GM12864 (cell line): ENCODE data around the gene ZBTB6.
"Not testable (repeated sequence)": the region's sequence is repeated elsewhere in the genome, so short reads cannot be mapped to it uniquely, and the experiment has no call there.

ENCODE experiments used
- DNase-seq: peaks from one replicate; pipeline ENCODE4 v3.0.0-alpha.2; 2011; ENCODE audit warnings: low read depth
- H3K4me3 ChIP-seq: 2 replicates; pipeline ENCODE4 v1.5.1; 2011; ENCODE audit warnings: mild to moderate bottlenecking, low read depth, low read length, control low read depth
- TF ChIP-seq, protein P1 (sequence below): IDR thresholded peaks from 2 replicates; pipeline ENCODE4 v1.5.1; 2011; ENCODE audit warnings: low read depth, mild to moderate bottlenecking, moderate library complexity, low read length, control low read depth, inconsistent platforms; ENCODE audit errors: missing control alignments

Gene ZBTB6

DNA sequence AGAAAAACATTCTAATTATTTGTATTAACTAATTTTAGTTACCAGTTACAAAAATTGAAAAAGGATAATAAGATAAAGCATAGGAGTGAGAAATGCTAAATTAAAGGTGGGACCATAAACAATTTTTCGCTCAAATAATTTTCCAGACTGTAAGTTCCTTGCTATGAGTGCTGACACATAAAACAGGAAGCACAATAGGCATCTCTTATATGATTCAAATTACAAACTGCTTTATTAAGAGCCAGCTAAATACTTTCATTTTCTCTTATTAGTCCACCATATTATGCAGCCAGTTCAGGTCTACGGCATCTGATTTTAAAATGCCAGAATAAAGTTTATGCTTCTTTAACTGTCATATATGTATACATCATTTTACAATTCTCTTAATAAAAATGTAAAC lies 12.3 kb downstream of the ZBTB6 start:
- peak overlapping the region; percentile 45 for H3K4me3 ChIP-seq
- TF ChIP-seq, protein P1, sequence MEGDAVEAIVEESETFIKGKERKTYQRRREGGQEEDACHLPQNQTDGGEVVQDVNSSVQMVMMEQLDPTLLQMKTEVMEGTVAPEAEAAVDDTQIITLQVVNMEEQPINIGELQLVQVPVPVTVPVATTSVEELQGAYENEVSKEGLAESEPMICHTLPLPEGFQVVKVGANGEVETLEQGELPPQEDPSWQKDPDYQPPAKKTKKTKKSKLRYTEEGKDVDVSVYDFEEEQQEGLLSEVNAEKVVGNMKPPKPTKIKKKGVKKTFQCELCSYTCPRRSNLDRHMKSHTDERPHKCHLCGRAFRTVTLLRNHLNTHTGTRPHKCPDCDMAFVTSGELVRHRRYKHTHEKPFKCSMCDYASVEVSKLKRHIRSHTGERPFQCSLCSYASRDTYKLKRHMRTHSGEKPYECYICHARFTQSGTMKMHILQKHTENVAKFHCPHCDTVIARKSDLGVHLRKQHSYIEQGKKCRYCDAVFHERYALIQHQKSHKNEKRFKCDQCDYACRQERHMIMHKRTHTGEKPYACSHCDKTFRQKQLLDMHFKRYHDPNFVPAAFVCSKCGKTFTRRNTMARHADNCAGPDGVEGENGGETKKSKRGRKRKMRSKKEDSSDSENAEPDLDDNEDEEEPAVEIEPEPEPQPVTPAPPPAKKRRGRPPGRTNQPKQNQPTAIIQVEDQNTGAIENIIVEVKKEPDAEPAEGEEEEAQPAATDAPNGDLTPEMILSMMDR: no peak
- no peak for DNase-seq

DNA sequence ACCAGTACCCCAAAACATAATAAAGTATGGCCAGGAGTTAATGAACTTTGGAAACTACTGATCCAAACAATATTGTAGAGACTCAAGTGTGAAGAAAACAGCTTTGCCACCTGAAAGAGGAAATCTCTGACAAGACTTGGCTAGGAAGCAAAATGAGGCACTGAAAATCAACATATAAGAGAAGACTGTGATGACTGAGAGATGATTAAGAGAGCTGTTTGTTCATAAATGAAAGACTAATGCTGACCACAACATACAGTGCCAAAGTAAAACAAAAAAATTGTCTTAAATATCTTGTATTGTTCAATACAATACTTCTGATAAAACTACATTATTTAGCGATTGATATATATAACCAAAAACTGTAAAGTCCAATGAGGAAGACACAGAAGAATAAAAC lies 15.2 kb downstream of the ZBTB6 start:
- H3K4me3 ChIP-seq: no peak overlapping the region
- TF ChIP-seq, protein P1: no peak
- DNase-seq: no peak

DNA sequence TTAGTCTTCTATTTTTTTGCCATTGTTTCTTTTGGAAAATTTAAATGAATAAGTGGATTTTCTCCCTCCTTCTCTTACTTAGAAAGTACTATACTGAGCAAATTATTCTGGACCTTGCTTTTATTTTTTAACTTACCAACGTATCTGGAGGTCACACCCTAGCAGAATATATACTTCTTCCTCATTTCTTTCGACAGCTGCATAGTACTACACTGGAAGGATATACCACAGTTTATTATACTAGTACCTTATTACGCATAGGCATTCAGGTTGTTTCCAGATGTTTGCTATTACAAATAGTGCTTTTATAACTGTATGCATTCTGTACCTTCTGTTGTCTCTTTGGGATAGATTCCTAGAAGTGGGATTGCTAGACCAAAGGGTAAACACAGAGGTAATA lies 24.6 kb downstream of the ZBTB6 start:
- no peak for DNase-seq
- H3K4me3 ChIP-seq: no peak overlapping the region
- TF ChIP-seq, protein P1: no peak

DNA sequence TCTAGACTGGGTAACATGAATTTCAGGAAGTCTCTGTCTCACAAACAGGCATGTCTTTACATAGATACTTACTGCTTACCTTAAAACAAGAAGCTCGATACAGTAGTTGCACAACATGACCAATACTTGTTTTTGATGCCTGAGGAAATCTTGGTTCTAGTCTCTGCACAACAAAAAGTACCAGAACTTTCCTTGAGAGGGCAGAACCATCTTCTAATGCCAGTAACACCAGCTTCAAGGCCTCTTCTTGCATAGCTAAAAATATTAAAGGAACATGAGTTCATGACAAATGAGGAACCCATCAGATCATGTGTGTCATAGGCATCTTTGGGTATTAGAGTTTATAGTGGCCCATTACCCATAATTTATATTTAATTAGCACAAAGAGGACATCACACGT lies 30.0 kb downstream of the ZBTB6 start:
- no peak for DNase-seq
- no peak overlapping the region for H3K4me3 ChIP-seq
- TF ChIP-seq, protein P1: no peak

DNA sequence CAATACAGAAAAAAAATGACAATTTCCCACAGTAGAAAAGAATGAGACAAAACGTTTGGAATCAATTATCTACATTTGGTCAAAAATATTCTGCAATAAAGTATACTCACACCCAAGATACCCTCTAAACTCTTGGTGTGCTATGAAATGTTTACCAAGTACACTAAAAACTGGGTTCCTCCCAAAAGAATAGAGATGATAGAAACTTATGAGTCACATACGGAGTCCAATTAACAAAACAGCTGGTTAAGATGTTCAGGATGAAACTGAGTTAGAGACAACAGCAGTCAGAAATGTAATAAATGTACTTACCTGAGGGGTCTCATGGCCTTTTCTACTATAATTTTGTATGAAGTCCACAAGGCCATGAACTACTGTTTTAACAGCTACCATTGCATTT lies 33.7 kb downstream of the ZBTB6 start:
- DNase-seq: no peak
- no peak overlapping the region for H3K4me3 ChIP-seq
- TF ChIP-seq, protein P1: no peak

DNA sequence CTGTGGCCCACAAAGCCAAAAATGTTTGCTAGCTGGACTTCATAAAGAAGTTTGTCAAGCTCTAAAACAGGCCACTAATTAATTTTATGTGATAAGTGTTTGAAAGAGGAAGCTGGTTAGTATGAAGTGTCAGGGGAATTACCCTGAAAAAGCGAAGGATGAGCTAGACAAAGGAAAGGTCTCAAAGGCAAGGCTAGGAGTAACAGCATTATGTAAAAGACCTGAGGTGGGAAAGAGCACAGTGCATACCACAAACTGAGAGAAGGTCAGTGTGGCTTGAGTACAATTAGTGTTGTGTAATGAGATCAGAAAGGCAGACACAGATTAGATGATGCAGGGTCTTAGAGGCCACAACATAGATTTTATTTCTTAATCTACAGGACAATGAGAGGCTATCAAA lies 37.6 kb downstream of the ZBTB6 start:
- TF ChIP-seq, protein P1: no peak
- no peak for DNase-seq
- no peak overlapping the region for H3K4me3 ChIP-seq

DNA sequence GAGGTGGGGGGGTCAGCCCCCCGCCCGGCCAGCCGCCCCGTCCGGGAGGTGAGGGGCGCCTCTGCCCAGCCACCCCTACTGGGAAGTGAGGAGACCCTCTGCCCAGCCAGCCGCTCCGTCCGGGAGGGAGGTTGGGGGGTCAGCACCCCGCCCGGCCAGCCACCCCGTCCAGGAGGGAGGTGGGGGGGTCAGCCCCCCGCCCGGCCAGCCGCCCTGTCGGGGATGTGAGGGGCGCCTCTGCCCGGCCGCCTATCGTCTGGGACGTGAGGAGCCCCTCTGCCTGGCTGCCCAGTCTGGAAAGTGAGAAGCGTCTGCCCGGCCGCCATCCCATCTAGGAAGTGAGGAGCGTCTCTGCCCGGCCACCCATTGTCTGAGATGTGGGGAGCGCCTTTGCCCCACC lies 45.8 kb downstream of the ZBTB6 start:
- not testable (repeated sequence) for DNase-seq, H3K4me3 ChIP-seq

DNA sequence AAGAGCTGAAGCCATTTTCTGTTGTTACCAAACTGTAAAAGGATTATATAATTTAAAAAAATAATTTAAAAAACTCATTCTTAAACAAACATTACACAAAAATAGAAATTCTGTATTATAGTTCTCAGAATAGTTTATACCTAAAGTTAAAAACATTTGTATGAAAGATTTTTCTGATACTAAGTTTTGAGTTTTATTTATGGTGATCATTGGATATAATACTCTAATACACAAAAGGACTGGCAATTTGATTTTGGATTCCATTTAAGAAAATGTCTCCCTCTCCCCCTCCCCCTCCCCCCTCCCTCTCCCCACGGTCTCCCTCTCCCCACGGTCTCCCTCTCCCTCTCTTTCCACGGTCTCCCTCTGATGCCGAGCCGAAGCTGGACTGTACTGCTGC lies 47.0 kb downstream of the ZBTB6 start:
- no peak for DNase-seq
- H3K4me3 ChIP-seq: no peak overlapping the region
- TF ChIP-seq, protein P1: no peak
